Neural progenitor cell (in vitro differentiated cells): Measurements from ENCODE around the gene PDE11A. TPM values are rescaled to one million over a fixed set of nuclear protein-coding genes. Genes with fewer than 3 reads are reported as not detected.

ENCODE experiments used
- DNase-seq: peaks from one replicate; pipeline ENCODE4 v3.0.0-alpha.2; 2016; ENCODE audit warnings: low spot score
- H2AFZ ChIP-seq: fragments of 200-600 bp; sonication (generic); replicated peaks from 2 replicates; pipeline ENCODE4 v1.6.1; 2016; ENCODE audit warnings: antibody characterized with exemption
- H3F3A ChIP-seq: fragments of 200-600 bp; sonication (generic); 2 replicates; pipeline ENCODE4 v1.6.1; 2016; ENCODE audit warnings: antibody characterized with exemption, low read depth
- H3K27ac ChIP-seq: fragments of 200-600 bp; sonication (generic); 2 replicates; pipeline ENCODE4 v1.5.1; 2016; ENCODE audit warnings: mild to moderate bottlenecking
- H3K27me3 ChIP-seq: fragments of 200-600 bp; sonication (generic); 2 replicates; pipeline ENCODE4 v1.6.1; 2016; ENCODE audit warnings: mild to moderate bottlenecking, moderate library complexity
- H3K36me3 ChIP-seq: fragments of 200-600 bp; sonication (generic); 2 replicates; pipeline ENCODE4 v1.5.1; 2016
- H3K4me1 ChIP-seq: fragments of 200-600 bp; sonication (generic); 2 replicates; pipeline ENCODE4 v1.6.1; 2016; ENCODE audit warnings: mixed run types
- H3K4me2 ChIP-seq: fragments of 200-600 bp; sonication (generic); 2 replicates; pipeline ENCODE4 v1.6.1; 2016
- H3K4me3 ChIP-seq: fragments of 200-600 bp; sonication (generic); 2 replicates; pipeline ENCODE4 v1.5.1; 2016
- H3K79me2 ChIP-seq: fragments of 200-600 bp; sonication (generic); 2 replicates; pipeline ENCODE4 v1.6.1; 2016; ENCODE audit warnings: low read depth
- H3K9ac ChIP-seq: fragments of 200-600 bp; sonication (generic); 2 replicates; pipeline ENCODE4 v1.6.1; 2016
- H3K9me3 ChIP-seq: fragments of 200-600 bp; sonication (generic); 2 replicates; pipeline ENCODE4 v1.5.1; 2016; ENCODE audit warnings: low read depth
- H4K20me1 ChIP-seq: fragments of 200-600 bp; sonication (generic); 2 replicates; pipeline ENCODE4 v1.6.1; 2016; ENCODE audit warnings: low read depth
- H3K27ac Mint-ChIP-seq: 3 replicates; pipeline ENCODE4 v1.8.0; 2021; ENCODE audit warnings: mixed read lengths
- H3K27me3 Mint-ChIP-seq: 2 replicates; pipeline ENCODE4 v1.8.0; 2022; ENCODE audit warnings: low read depth, mild to moderate bottlenecking, inconsistent platforms, moderate library complexity, mixed read lengths; ENCODE audit not compliant: insufficient read depth
- H3K36me3 Mint-ChIP-seq: 3 replicates; pipeline ENCODE4 v1.8.0; 2021; ENCODE audit warnings: mixed read lengths
- H3K4me1 Mint-ChIP-seq: 3 replicates; pipeline ENCODE4 v1.8.0; 2021; ENCODE audit warnings: mixed read lengths
- H3K4me3 Mint-ChIP-seq: 3 replicates; pipeline ENCODE4 v1.8.0; 2021; ENCODE audit warnings: mild to moderate bottlenecking, moderate library complexity, mixed read lengths
- H3K9me3 Mint-ChIP-seq: 3 replicates; pipeline ENCODE4 v1.8.0; 2020; ENCODE audit warnings: mixed read lengths
- CTCF ChIP-seq: fragments of 200-600 bp; sonication (generic); IDR thresholded peaks from 2 replicates; pipeline ENCODE4 v1.5.1; 2017; ENCODE audit warnings: antibody characterized with exemption, mild to moderate bottlenecking
- EZH2 ChIP-seq: fragments of 200-600 bp; sonication (generic); IDR thresholded peaks from 2 replicates; pipeline ENCODE4 v1.6.1; 2017; ENCODE audit warnings: antibody characterized with exemption, mild to moderate bottlenecking, moderate library complexity
- EZH2phosphoT487 ChIP-seq: fragments of 200-600 bp; sonication (generic); IDR thresholded peaks from 2 replicates; pipeline ENCODE4 v1.6.1; 2017; ENCODE audit warnings: antibody characterized with exemption
- total RNA-seq: library from RNA; depleted of rRNA; stranded (reverse); fragments of >200 nt; gene quantifications from 2 replicates; pipeline ENCODE4 v1.2.3, GENCODE V29; 2015; ENCODE audit warnings: low replicate concordance

Gene PDE11A
- total RNA-seq, 1 donor from 2014 or later, result 0.13 TPM

GRCh38 chr2:177756336-177756735 is 316.2 kb downstream of the PDE11A start:
- peaks cover 5% of the 10 kb centered on the region for H3K27me3 Mint-ChIP-seq
- no peak for DNase-seq
- Histone ChIP-seq H2AFZ (no peak overlapping the region), H4K20me1 (no peaks in the 10 kb centered on the region), H3K4me3 (no peak overlapping the region), H3K4me1 (peaks cover 12% of the 10 kb centered on the region), H3K79me2 (no peaks in the 10 kb centered on the region), H3K27me3 (no peaks in the 10 kb centered on the region), H3K4me2 (no peak overlapping the region), H3K9me3 (no peaks in the 10 kb centered on the region), H3K36me3 (no peaks in the 10 kb centered on the region), H3F3A (peaks cover 6% of the 10 kb centered on the region), H3K9ac (no peak overlapping the region), H3K27ac (no peak overlapping the region)
- TF ChIP-seq EZH2 (no peak), EZH2phosphoT487 (no peak), CTCF (no peak)
- H3K27ac Mint-ChIP-seq, result no peak overlapping the region
- H3K9me3 Mint-ChIP-seq, result no peaks in the 10 kb centered on the region
- H3K4me3 Mint-ChIP-seq, result no peak overlapping the region
- H3K36me3 Mint-ChIP-seq, result no peaks in the 10 kb centered on the region
- H3K4me1 Mint-ChIP-seq, result peaks cover 30% of the 10 kb centered on the region

- Histone ChIP-seq H3K4me1 (peaks cover 12% of the 10 kb centered on the region), H3K9me3 (no peaks in the 10 kb centered on the region), H3K4me3 (no peak overlapping the region), H3K27ac (no peak overlapping the region), H3K79me2 (no peaks in the 10 kb centered on the region), H3F3A (peaks cover 6% of the 10 kb centered on the region), H3K27me3 (no peaks in the 10 kb centered on the region), H3K4me2 (no peak overlapping the region), H3K9ac (no peak overlapping the region), H4K20me1 (no peaks in the 10 kb centered on the region), H3K36me3 (no peaks in the 10 kb centered on the region), H2AFZ (no peak overlapping the region)
- peaks cover 30% of the 10 kb centered on the region for H3K4me1 Mint-ChIP-seq
- peak overlapping the region; percentile 23 for H3K27ac Mint-ChIP-seq
- no peaks in the 10 kb centered on the region for H3K9me3 Mint-ChIP-seq
- TF ChIP-seq CTCF, result no peak
- no peak for TF ChIP-seq EZH2
- no peak for TF ChIP-seq EZH2phosphoT487
- peaks cover 5% of the 10 kb centered on the region for H3K27me3 Mint-ChIP-seq
- no peak for DNase-seq
- no peak overlapping the region for H3K4me3 Mint-ChIP-seq
- no peaks in the 10 kb centered on the region for H3K36me3 Mint-ChIP-seq
These were observed 318.1 kb downstream of the PDE11A start for GRCh38 chr2:177754492-177754873.

DNA sequence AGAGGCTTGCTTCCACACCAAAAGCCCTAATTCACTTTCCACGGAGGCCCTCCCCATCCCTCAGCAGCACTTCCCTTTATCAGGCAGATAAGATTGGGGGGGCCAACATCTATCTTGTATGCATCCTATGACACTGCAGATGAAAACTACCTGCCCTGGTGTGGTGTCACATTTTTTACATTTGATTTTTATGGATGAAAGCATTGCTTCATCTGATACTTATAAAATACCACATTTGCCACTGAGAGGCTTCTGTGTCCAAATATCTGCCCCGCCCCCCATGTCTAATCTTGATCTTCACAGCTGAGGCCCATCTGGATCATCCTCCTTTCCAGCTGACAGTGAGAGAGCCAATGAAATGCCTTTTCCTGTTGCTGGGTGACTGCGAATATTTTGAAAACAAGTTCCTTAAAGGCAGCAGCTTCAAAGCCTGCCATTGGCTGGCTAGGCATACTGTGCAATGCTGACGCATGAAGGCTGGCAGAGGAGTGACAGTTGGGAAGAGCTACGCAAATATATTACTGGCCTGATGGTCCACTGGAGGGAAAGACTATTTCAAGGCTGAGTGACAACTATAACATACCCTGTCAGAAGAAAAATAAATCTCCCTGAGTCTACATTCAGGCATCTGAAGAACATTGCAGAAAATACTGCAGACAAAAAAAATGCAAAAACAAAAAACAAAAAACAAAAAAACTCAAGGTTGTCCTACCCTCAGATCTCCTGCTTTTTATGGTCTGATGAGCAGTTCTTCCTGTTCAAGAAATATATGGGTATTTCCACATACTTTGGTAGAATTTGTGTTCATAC is 318.7 kb downstream of the PDE11A start:
- H3K36me3 Mint-ChIP-seq, result no peaks in the 10 kb centered on the region
- H3K4me1 Mint-ChIP-seq, result peaks cover 28% of the 10 kb centered on the region
- peak overlapping the region; percentile 47 for H3K27ac Mint-ChIP-seq
- no peaks in the 10 kb centered on the region for H3K36me3 ChIP-seq
- H3K4me2 ChIP-seq, result no peak overlapping the region
- peak; percentile 43 for DNase-seq
- no peak for TF ChIP-seq EZH2
- no peak for TF ChIP-seq CTCF
- no peak for TF ChIP-seq EZH2phosphoT487
- H2AFZ ChIP-seq, result no peak overlapping the region
- no peak overlapping the region for H3K4me3 Mint-ChIP-seq
- H3K9me3 Mint-ChIP-seq, result no peaks in the 10 kb centered on the region
- no peaks in the 10 kb centered on the region for H4K20me1 ChIP-seq
- H3K4me1 ChIP-seq, result peaks cover 9% of the 10 kb centered on the region
- H3F3A ChIP-seq, result peaks cover 6% of the 10 kb centered on the region
- H3K27me3 ChIP-seq, result peaks cover 4% of the 10 kb centered on the region
- no peak overlapping the region for H3K9ac ChIP-seq
- H3K79me2 ChIP-seq, result no peaks in the 10 kb centered on the region
- no peaks in the 10 kb centered on the region for H3K9me3 ChIP-seq
- no peak overlapping the region for H3K27ac ChIP-seq
- no peak overlapping the region for H3K4me3 ChIP-seq
- peaks cover 5% of the 10 kb centered on the region for H3K27me3 Mint-ChIP-seq
